MM.1S (cell line): ENCODE data around the gene PICALM.

Experiments
- DNase-seq: peaks from one replicate; pipeline ENCODE4 v3.0.0-alpha.2; 2015
- H2AFZ ChIP-seq: fragments of 300-600 bp; sonication (generic); 2 replicates; pipeline ENCODE4 v1.6.0; 2016; ENCODE audit warnings: antibody characterized with exemption, low read length
- H3F3A ChIP-seq: fragments of 300-600 bp; sonication (generic); 2 replicates; pipeline ENCODE4 v1.6.1; 2016; ENCODE audit warnings: mild to moderate bottlenecking, antibody characterized with exemption, low read length, moderate library complexity, mixed read lengths; ENCODE audit not compliant: insufficient read depth
- H3K27ac ChIP-seq: fragments of 300-600 bp; sonication (generic); 2 replicates; pipeline ENCODE4 v1.5.1; 2016; ENCODE audit warnings: mild to moderate bottlenecking, low read length
- H3K27me3 ChIP-seq: fragments of 300-600 bp; sonication (generic); replicated peaks from 2 replicates; pipeline ENCODE4 v1.6.0; 2016; ENCODE audit warnings: low read length; ENCODE audit not compliant: insufficient read depth
- H3K36me3 ChIP-seq: fragments of 300-600 bp; sonication (generic); replicated peaks from 2 replicates; pipeline ENCODE4 v1.6.1; 2016; ENCODE audit warnings: mild to moderate bottlenecking, low read length, mixed read lengths; ENCODE audit not compliant: insufficient read depth
- H3K4me1 ChIP-seq: fragments of 300-600 bp; sonication (generic); 2 replicates; pipeline ENCODE4 v1.6.1; 2016; ENCODE audit warnings: low read length, mixed read lengths
- H3K4me2 ChIP-seq: fragments of 300-600 bp; sonication (generic); 2 replicates; pipeline ENCODE4 v1.6.0; 2016; ENCODE audit warnings: low read depth, low read length
- H3K4me3 ChIP-seq: fragments of 300-600 bp; sonication (generic); 2 replicates; pipeline ENCODE4 v1.5.1; 2016; ENCODE audit warnings: low read length, mixed read lengths
- H3K79me2 ChIP-seq: fragments of 300-600 bp; sonication (generic); 2 replicates; pipeline ENCODE4 v1.6.1; 2016; ENCODE audit warnings: mixed run types, low read length, mixed read lengths
- H3K9ac ChIP-seq: fragments of 300-600 bp; sonication (generic); 2 replicates; pipeline ENCODE4 v1.6.1; 2016; ENCODE audit warnings: low read length, mixed read lengths
- H3K9me2 ChIP-seq: fragments of 300-600 bp; sonication (generic); replicated peaks from 2 replicates; pipeline ENCODE4 v1.6.1; 2016; ENCODE audit warnings: mild to moderate bottlenecking, low read length, mixed read lengths; ENCODE audit not compliant: insufficient read depth
- H3K9me3 ChIP-seq: fragments of 300-600 bp; sonication (generic); replicated peaks from 2 replicates; pipeline ENCODE4 v1.6.1; 2016; ENCODE audit warnings: mild to moderate bottlenecking, low read length, mixed read lengths; ENCODE audit not compliant: insufficient read depth
- H4K20me1 ChIP-seq: fragments of 300-600 bp; sonication (generic); 2 replicates; pipeline ENCODE4 v1.6.1; 2016; ENCODE audit warnings: mild to moderate bottlenecking, low read length, moderate library complexity, mixed read lengths; ENCODE audit not compliant: insufficient read depth
- EZH2 ChIP-seq: fragments of 300-600 bp; sonication (generic); optimal IDR thresholded peaks from 2 replicates; pipeline ENCODE3; 2017; ENCODE audit warnings: low read depth, mild to moderate bottlenecking, antibody characterized with exemption, low read length, mixed read lengths
- EZH2phosphoT487 ChIP-seq: fragments of 300-600 bp; sonication (generic); IDR thresholded peaks from 2 replicates; pipeline ENCODE4 v1.6.1; 2018; ENCODE audit warnings: antibody characterized with exemption, low read length
- TF ChIP-seq, protein P1 (sequence below): fragments of 300-600 bp; sonication (generic); IDR thresholded peaks from 2 replicates; pipeline ENCODE4 v1.5.1; 2016; ENCODE audit warnings: antibody characterized with exemption, low read length, mixed read lengths

The PICALM gene

DNA sequence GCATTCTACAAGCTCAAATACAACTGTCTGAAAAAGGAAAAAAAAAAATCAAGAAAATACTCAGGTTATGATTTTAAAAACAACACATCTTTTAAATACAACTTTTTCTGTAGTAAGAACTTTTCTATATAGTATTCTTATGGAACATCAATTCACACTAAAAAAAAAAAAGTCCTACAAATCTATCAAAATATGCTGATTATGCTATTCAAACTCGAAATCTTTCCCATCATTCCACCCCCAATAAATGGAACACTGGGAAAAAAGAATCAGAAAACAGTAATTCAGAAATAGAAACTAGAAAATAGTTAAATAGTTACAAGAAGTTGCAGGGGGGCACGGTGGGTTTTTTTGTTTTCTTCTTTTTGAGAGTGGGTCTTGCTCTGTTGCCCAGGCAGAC is 77.4 kb downstream of the PICALM start:
- no peak overlapping the region for H3K4me2 ChIP-seq
- no peak overlapping the region for H3K27ac ChIP-seq
- H3K9me2 ChIP-seq = no peaks in the 10 kb centered on the region
- TF ChIP-seq EZH2phosphoT487 (no peak), EZH2 (no peak)
- TF ChIP-seq, protein P1, sequence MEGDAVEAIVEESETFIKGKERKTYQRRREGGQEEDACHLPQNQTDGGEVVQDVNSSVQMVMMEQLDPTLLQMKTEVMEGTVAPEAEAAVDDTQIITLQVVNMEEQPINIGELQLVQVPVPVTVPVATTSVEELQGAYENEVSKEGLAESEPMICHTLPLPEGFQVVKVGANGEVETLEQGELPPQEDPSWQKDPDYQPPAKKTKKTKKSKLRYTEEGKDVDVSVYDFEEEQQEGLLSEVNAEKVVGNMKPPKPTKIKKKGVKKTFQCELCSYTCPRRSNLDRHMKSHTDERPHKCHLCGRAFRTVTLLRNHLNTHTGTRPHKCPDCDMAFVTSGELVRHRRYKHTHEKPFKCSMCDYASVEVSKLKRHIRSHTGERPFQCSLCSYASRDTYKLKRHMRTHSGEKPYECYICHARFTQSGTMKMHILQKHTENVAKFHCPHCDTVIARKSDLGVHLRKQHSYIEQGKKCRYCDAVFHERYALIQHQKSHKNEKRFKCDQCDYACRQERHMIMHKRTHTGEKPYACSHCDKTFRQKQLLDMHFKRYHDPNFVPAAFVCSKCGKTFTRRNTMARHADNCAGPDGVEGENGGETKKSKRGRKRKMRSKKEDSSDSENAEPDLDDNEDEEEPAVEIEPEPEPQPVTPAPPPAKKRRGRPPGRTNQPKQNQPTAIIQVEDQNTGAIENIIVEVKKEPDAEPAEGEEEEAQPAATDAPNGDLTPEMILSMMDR = no peak
- DNase-seq = no peak
- H3K79me2 ChIP-seq = no peaks in the 10 kb centered on the region
- H4K20me1 ChIP-seq = no peaks in the 10 kb centered on the region
- H3K4me1 ChIP-seq = no peaks in the 10 kb centered on the region
- H3F3A ChIP-seq = no peaks in the 10 kb centered on the region
- no peaks in the 10 kb centered on the region; the same call in 1 of the 2 replicates for H3K36me3 ChIP-seq
- H3K9me3 ChIP-seq = no peaks in the 10 kb centered on the region
- no peak overlapping the region for H2AFZ ChIP-seq
- H3K9ac ChIP-seq = no peak overlapping the region
- H3K27me3 ChIP-seq = no peaks in the 10 kb centered on the region
- no peak overlapping the region for H3K4me3 ChIP-seq

- H2AFZ ChIP-seq = no peak overlapping the region
- no peaks in the 10 kb centered on the region for H3K79me2 ChIP-seq
- no peak overlapping the region for H3K9ac ChIP-seq
- H3K27ac ChIP-seq = no peak overlapping the region
- no peaks in the 10 kb centered on the region for H3F3A ChIP-seq
- H3K4me3 ChIP-seq = no peak overlapping the region
- H3K27me3 ChIP-seq = no peaks in the 10 kb centered on the region
- H3K9me2 ChIP-seq = no peaks in the 10 kb centered on the region
- H3K4me1 ChIP-seq = no peaks in the 10 kb centered on the region
- no peaks in the 10 kb centered on the region for H3K9me3 ChIP-seq
- H4K20me1 ChIP-seq = no peaks in the 10 kb centered on the region
- H3K4me2 ChIP-seq = no peak overlapping the region
- TF ChIP-seq EZH2phosphoT487 = no peak
- no peak for TF ChIP-seq EZH2
- TF ChIP-seq, protein P1 = no peak
- H3K36me3 ChIP-seq = no peaks in the 10 kb centered on the region
- DNase-seq = no peak
Observed at GRCh38 chr11:85989746-85990145, 79.1 kb downstream of the PICALM start.

GRCh38 chr11:85988780-85989179 is 80.1 kb downstream of the PICALM start:
- Histone ChIP-seq H3K9me3 (no peaks in the 10 kb centered on the region), H3K9ac (no peak overlapping the region), H3K27me3 (no peaks in the 10 kb centered on the region), H3K9me2 (no peaks in the 10 kb centered on the region), H3K27ac (no peak overlapping the region), H3K36me3 (no peaks in the 10 kb centered on the region), H4K20me1 (no peaks in the 10 kb centered on the region), H3K4me3 (no peak overlapping the region), H2AFZ (no peak overlapping the region), H3K4me1 (no peaks in the 10 kb centered on the region), H3F3A (no peaks in the 10 kb centered on the region), H3K4me2 (no peak overlapping the region), H3K79me2 (no peaks in the 10 kb centered on the region)
- no peak for DNase-seq
- TF ChIP-seq EZH2 = no peak
- no peak for TF ChIP-seq EZH2phosphoT487
- TF ChIP-seq, protein P1 = no peak

- no peak overlapping the region for H3K4me2 ChIP-seq
- H3K79me2 ChIP-seq = 0 out of 2 replicates have a peak, but pooled peaks cover 5% of the 10 kb centered on the region
- no peaks in the 10 kb centered on the region for H3K4me1 ChIP-seq
- H2AFZ ChIP-seq = no peak overlapping the region
- H3K36me3 ChIP-seq = peaks cover 13% of the 10 kb centered on the region
- no peak overlapping the region for H3K9ac ChIP-seq
- H3K27me3 ChIP-seq = no peaks in the 10 kb centered on the region
- H4K20me1 ChIP-seq = no peaks in the 10 kb centered on the region
- no peak overlapping the region for H3K4me3 ChIP-seq
- H3K9me3 ChIP-seq = no peaks in the 10 kb centered on the region
- TF ChIP-seq, protein P1 = no peak
- TF ChIP-seq EZH2phosphoT487 (no peak), EZH2 (no peak)
- H3K9me2 ChIP-seq = no peaks in the 10 kb centered on the region
- no peak for DNase-seq
- no peaks in the 10 kb centered on the region for H3F3A ChIP-seq
- no peak overlapping the region for H3K27ac ChIP-seq
Observed at GRCh38 chr11:85977751-85978160, 91.1 kb downstream of the PICALM start.
